T47D (cell line): ENCODE measurements around the gene HOXC11.
A peak's percentile ranks its signal among the peaks of the same experiment; 100 is the strongest.

Source experiments
- DNase-seq, 2 experiments: peaks; one replicate each; pipeline versions ENCODE4 v3.0.0 to v3.0.0-alpha.2; 2011 to 2012; ENCODE audit warnings: low read depth in 1 of 2, low spot score in 1 of 2
- JUND ChIP-seq: IDR thresholded peaks from 2 replicates; pipeline ENCODE4 v1.6.1; 2012; ENCODE audit warnings: low read depth
- in situ Hi-C: cut with HindIII; loops from 2 replicates; pipeline ENCODE4 v1.10.0; 2016; ENCODE audit warnings: low sequenced_read_pairs, low pct_unique_long_range_greater_than_20kb

HOXC11 gene

DNA sequence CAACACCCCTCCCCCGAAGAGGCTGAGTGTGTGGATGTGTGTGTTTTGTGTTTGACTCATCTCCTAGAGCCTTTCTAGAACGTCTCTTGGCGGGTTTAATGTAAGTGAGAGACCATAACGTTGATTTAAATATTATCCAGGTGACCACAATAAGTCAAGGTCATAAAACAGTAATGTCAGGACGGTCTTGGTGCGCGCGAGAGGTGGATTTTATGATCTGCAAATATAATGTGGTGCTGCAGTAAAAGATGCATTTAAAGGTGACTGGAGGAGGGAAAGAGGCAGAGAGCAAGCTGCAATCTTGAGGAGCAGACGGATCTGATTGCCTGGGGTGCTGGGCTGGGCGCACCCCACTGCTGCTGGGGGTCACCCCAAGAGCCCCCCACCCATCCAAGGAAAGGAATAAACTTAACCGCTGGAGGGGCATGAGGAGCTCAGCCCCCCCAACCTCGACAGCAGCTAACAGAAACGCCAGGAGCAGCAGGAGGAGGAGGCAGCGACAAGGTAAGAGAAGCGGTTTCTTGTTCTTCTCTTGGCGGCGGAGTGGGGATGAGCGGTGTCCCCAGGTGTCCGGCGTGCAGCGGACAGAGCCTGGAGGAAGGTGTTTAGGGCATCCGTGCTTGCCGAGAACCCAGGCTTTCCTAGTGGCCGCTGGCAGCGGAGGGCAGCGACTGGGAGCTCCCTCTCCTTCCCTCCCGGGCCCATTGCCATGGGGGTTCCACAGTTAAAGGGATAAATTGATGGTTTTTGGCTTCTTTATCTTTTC lies 17.6 kb downstream of the HOXC11 start:
- peak in 1 of 2 experiments; percentile 75 for DNase-seq
- in situ Hi-C loops, result no loop called here
- no peak for TF ChIP-seq JUND

DNA sequence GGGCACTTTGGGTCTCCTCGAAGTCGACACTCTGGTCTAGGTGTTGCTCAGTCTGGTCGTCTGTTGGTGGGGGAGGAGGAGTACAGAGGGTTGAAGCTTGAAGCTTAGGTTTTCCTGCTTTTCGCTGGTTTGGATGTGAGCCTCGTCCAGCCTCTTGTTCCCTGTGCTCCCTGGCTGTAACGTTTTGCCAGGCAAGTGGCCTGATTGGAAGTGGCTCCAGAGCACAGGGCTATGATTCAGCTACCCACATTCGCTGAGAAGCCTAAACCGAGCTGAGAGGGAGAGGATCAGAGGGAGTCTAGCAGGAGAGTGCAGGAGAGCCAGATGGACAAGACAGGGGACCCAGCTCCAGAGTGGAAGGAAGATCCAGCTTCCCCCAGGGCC lies 18.1 kb downstream of the HOXC11 start:
- in situ Hi-C loops, result no loop called here
- no peak for DNase-seq
- no peak for TF ChIP-seq JUND

GRCh38 chr12:53992377-53992889 lies 19.5 kb downstream of the HOXC11 start:
- in situ Hi-C loops, result no loop called here

DNA sequence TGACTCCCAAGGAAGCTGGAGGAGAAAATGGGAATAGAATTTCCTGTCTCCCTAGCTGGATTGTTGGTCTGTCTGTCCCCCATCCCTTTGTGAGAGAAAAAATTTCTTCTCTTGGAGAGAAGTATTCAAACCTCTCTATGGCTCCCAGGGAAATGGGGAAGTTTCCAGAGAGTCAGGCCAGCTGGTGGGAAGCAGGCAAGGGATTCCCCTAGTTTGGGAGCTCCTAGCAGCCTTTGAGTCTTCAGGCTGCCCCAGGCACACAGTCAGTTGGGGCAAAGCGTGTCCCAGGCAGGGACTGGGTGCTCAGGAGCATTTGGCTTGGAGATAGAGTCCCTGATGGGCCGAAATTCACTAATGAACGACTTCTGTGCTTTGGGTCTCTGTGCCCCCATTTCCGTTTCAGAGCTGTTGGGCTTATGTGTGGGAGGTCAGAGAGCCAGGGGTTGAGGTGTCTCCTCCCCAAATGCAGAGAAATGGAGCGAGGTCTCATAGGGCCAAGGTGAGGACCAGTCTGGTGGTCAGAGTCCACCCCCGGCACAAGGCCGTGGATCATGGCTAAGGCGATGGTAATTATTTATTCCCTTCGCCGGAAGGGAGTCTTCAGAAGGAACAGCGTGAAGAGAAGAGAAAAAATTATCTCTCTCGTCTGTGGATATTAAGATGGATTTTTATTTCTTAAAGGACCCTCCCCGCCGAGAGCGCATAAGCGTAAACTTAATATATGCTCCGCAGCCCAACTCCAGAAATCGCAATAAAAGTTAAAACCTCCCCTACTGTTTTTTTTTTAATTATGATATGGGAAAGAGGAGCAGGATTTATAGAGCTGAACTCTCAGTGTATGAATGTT lies 20.5 kb downstream of the HOXC11 start:
- no peak for DNase-seq
- in situ Hi-C loops, result no loop called here
- no peak for TF ChIP-seq JUND

More at GRCh38 chr12:53992377-53992889, 19.5 kb downstream of the HOXC11 start:
- TF ChIP-seq JUND, result no peak
- no peak for DNase-seq

- no peak for TF ChIP-seq JUND
- in situ Hi-C loops, result no loop called here
- DNase-seq, result no peak
Observed at GRCh38 chr12:53994009-53994263, 21.0 kb downstream of the HOXC11 start.

DNA sequence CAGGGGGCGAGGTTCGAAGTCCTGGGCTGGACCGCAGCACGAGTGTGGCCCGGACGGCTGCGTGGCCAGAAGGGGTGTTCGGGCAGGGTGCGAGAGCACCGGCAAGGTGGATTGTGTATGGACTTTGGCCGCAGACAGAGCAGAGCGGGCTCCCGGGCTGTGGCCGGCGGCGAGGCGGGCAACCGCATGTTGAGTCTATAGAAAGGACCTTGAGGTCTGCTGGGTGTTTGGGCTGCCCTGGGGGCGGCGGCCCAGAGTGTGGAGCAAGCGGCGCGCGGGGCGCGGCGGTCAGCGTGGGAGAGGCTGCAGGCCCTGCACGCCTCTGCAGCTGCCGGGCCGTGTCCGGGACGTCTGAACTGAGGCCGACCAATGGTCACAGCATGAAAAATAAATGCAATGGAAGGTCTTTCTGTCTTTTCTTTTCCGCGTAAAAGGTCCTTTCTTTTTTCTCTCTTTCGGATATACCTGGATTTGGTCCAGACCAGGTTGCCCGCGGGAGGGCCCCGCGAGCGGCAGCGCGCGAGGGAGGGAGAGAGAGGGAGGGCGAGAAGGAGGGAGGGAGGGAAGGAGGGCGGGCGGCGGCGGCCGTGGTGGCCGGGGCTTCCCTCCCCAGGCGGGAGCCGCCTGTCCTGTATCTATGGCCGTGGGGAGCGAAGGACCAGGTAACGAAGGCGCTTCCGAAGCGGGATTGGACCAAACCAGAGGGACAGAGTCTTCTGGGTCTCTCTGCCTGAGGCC lies 21.5 kb downstream of the HOXC11 start:
- in situ Hi-C loops, result no loop called here
- no peak for TF ChIP-seq JUND
- peak in 1 of 2 experiments; percentile 80 for DNase-seq

DNA sequence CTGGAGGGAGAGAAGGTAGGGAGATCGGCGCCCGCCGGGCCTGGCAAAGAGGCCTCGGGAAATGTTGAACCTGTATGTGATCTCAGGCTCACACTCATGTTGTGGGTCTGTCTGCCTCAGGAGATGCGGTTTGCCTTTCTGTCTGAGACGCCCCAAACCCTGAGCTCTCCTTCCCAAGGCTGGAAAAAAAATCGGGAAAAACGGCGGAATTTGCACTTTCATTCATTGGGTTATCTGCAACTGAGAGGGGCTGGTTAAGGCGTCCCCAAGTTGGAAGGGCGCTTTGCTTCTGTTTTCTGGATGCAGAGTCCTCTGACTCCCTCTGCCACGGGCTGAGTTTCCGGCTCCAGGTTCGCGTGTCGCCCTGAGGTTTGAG lies 22.1 kb downstream of the HOXC11 start:
- DNase-seq, result no peak
- in situ Hi-C loops, result no loop called here
- TF ChIP-seq JUND, result no peak

DNA sequence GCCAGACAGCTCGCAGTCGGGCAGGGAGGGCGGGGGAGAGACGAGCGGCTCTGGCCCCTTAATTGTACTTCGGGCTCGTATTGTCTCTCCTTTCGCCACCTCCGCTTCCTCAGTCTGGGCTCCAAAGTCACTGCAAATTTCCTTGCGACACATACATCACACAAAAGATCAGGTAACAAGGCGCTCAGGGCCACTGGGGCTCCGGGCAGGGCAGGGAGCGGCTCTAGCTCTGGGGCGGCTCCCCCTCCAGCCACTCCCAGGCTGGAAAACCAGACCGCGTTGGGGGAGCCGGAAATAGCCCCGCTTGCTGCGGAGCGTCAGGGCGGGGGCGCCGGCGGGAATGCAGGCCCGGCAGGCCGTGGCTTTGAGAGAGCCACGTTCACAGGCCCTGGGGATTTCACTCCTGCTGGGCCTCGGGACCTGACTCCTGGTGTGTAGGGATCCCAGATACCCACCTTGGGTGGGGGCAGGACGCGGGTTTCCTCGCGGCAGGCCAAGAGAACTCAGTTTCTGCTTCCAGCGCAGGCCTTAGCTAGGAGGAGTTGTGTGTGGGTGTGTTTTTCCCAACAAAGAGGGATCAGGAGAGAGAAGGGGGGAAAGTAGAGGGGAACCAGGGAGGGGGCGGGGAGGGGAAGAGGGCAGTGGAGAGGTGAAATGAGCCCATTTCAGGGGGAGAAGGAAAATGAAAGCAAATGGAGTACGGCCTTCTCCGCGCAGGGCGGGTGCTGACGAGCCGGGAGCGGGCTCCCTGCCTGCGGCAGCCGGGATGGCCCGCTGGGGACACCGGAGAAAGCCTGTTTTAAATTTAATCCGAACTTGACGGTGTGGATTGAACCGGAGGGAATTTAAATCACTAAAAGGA lies 22.7 kb downstream of the HOXC11 start:
- DNase-seq, result peak in 1 of 2 experiments; percentile 95
- in situ Hi-C loops, result no loop called here

DNA sequence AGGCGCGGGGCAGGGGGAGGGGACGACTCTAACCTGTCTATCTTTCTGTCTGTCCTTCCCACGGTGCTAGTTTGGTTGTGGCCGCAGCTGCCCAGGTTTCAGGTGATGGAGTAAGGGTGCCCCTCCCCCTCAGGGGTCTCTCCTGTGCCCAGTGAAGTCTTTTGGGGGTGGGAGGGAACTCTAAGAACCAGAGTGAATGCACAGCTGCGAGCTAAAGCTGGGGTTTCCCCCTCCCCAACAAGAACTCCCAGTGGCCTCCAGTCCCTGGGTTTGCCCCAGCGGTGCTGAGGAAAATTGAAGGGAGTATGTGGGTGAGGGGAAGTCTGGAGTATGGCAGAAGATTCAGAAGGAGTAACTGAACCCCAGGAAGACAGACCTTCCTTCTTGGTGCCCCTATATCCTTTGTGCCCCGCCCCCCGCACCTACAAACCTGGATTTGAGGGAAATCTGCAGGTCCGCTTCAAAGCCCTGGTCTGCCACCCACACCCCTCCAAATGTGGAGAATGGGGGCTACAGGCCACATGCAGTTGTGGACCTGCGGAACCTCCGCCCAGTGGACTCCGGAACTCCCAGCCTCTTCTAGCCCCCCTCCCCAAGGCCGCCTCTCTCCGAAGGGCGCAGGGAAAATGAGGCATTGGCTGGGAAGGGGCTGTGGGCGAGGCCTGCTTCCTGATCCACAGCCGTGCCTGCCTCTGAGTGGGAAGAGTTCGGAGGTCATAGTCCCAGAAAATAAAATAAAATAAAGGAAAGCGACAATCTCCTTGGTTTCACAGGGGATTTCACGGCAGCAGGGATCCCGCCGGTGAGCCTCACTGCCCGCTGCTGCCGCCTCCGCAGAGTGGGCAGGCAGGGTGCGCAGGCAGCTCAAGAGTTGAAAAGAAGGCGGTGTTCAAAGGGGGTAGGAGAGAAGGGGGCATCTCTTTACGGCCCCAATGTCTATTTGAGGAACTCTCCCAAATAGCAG lies 23.6 kb downstream of the HOXC11 start:
- in situ Hi-C loops, result no loop called here
- DNase-seq, result no peak
- no peak for TF ChIP-seq JUND

More for the DNA sequence above, 22.7 kb downstream of the HOXC11 start:
- no peak for TF ChIP-seq JUND

DNA sequence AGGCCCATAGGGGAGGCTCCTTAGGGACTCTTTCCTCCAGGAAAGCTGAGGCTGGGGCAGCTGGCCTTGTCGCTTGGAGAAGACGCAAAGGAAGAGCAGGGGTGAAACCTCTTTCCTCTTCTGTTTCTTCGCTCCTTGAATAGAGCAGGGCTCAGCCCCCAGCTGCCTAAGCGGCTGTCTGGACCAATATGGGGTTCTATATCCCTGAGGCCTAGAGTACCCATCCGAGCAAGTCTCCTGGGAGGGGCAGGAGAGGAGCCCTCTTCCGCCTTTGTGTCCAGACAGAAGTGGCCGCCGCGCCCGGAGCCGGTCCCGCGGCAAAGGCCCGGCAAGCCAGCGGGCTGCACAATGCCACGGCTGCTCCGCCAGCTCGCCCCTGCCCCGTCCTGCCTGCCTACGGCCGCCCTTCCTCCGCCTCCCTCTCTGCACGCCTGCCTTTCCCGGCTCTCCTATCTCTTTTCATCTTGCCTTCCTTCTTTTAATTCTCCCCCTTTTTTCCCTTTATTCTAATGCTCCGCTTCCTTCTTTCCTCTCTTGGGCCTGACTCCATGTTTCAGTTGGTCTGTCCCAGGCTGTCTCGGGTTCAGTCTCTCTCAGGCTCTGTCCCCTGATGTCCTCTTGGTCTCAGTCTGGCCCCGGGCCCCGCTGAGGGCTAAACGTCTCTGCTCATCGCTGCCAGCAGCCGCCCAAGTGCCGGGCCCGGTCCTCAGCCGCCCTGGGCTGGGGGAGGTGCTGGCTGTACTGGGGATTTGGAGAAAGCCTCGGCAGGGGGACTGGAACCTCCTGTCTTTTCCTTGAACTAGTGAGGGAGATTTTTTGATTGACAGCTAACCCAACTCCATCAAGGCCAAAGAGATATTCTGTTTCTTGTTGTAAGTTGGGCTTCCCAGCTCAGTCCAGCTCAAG lies 24.5 kb downstream of the HOXC11 start:
- in situ Hi-C loops, result no loop called here
- DNase-seq, result no peak
- no peak for TF ChIP-seq JUND
